Activated CD8-positive, alpha-beta T cell treated with anti-CD3 and anti-CD28 coated beads, Interleukin-2, amount 10 ng/mL, durations not matched to agents 7 days and 5 days (primary cell): Measurements from ENCODE around the gene COPZ1. TPM values are rescaled to one million over a fixed set of nuclear protein-coding genes. Genes with fewer than 3 reads are reported as not detected.
"Not testable (repeated sequence)": the region's sequence is repeated elsewhere in the genome, so short reads cannot be mapped to it uniquely, and the experiment has no call there.

Experiments used
- ATAC-seq: fragments of 150-1000 bp; cut with Tn5 transposase; one replicate; pipeline ENCODE4 v1.10.0; 2021; ENCODE audit warnings: moderate library complexity
- CTCF ChIA-PET: fragments of 350-600 bp; sonication (Branson Sonifier 250); formaldehyde crosslinking; loops from one replicate; lab custom pipeline; 2021; ENCODE audit warnings: antibody characterized with exemption; lab: Charles Lee
- POLR2A ChIA-PET: fragments of 350-600 bp; sonication (Branson Sonifier 250); formaldehyde crosslinking; loops from one replicate; lab custom pipeline; 2021; ENCODE audit warnings: antibody characterized with exemption; lab: Charles Lee
- DNase-seq: peaks from one replicate; pipeline ENCODE4 v3.0.0-alpha.2; 2020
- H3K27ac Mint-ChIP-seq: one replicate; pipeline ENCODE4 v1.8.0; 2021; ENCODE audit warnings: mild to moderate bottlenecking, mixed read lengths
- H3K27me3 Mint-ChIP-seq: one replicate; pipeline ENCODE4 v1.8.0; 2021; ENCODE audit warnings: low read depth, mixed read lengths
- H3K36me3 Mint-ChIP-seq: one replicate; pipeline ENCODE4 v1.8.0; 2021; ENCODE audit warnings: low read depth, mixed read lengths
- H3K4me1 Mint-ChIP-seq: one replicate; pipeline ENCODE4 v1.8.0; 2021; ENCODE audit warnings: low read depth, mixed read lengths
- H3K4me3 Mint-ChIP-seq: one replicate; pipeline ENCODE4 v1.8.0; 2021; ENCODE audit warnings: mild to moderate bottlenecking, mixed read lengths
- H3K9me3 Mint-ChIP-seq: one replicate; pipeline ENCODE4 v1.8.0; 2022; ENCODE audit warnings: mixed read lengths; ENCODE audit not compliant: insufficient read depth
- total RNA-seq, 2 experiments: library from RNA; stranded (reverse); gene quantifications; one replicate each; pipeline ENCODE4 v1.2.3, GENCODE V29; 2021

COPZ1 gene
- total RNA-seq, 2 experiments from 2014 or later: 105 to 112 TPM

DNA sequence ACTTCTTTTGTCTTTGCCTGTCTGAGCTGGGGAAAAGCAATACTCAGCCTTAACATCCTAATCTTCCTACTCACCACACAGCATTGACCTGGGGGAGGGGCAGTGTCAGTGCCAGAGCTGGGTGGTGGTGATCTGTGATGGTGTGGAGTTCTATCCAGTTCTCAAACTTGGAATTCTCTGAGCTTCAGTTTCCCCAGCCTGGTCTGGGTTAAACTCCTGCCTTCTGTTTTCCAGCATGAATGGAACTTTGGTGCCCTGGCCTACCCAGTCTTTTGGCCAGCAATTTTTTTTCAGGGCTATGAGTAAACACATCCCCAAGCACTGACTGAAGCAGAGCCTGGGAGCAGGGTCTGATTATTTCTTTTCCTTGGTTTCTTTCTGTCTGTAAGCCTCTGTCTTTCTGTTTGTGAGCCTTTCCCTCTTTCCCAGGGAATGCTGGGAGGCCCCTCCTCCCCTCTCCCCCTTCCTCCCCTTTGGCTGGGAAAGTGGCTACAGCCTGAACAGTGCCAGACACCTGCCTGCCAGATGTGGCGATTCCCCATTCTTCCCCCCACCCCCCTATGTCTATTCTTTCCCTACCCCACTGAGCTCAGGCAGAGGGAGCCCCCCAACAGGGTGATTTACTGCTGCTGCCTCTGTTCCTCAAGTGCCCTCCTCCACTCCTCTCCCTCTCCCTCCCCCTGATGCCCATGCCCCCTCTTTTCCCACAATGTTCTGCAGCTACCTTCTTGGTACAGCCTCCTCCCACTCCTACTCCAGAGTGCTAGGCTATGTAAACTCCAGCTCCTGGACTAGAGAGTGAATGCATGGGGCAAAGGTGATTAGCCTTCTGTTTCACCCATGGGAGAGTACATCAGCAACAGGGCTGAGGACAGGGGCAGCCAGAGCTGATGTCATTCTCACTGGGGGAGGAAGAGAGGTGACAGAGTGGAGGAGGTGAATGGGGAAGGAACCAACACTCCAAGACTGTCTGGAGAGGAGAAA lies 28.3 kb downstream of the COPZ1 start:
- Mint-ChIP-seq H3K27me3 (no peaks in the 10 kb centered on the region), H3K27ac (peak overlapping the region; percentile 35), H3K4me1 (peaks cover 25% of the 10 kb centered on the region), H3K4me3 (no peak overlapping the region), H3K9me3 (no peaks in the 10 kb centered on the region), H3K36me3 (peaks cover 35% of the 10 kb centered on the region)
- ChIA-PET CTCF (interaction anchor here (0.8 to 5.4 kb wide), 10 partner anchors 8 to 115 kb away, joined by 3 to 39 read pairs (median 5); partner anchors contain the start of gene COPZ1), POLR2A (interaction anchor here (0.6 to 0.8 kb wide), 3 partner anchors 9 to 137 kb away, joined by 3 read pairs; no protein-coding TSS in a partner anchor)
- ATAC-seq (no peak), DNase-seq (no peak)

DNA sequence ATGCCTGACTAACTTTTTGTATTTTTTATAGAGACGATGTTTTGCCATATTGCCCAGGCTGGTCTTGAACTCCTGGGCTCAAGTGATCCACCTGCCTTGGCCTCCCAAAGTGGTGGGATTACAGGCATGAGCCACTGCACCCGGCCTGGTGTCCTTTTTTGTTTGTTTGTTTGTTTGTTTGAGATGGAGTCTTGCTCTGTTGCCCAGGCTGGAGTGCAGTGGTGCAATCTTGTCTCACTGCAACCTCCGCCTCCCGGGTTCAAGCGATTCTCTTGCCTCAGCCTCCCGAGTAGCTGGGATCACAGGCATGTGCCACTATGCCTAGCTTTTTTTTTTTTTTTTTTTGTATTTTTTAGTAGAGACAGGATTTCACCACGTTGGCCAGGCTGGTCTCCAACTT lies 29.3 kb downstream of the COPZ1 start:
- ATAC-seq, H3K9me3 Mint-ChIP-seq, H3K27me3 Mint-ChIP-seq, H3K4me3 Mint-ChIP-seq, H3K27ac Mint-ChIP-seq, DNase-seq, POLR2A ChIA-PET: not testable (repeated sequence)
- peaks cover 31% of the 10 kb centered on the region for H3K36me3 Mint-ChIP-seq
- peaks cover 25% of the 10 kb centered on the region for H3K4me1 Mint-ChIP-seq
- CTCF ChIA-PET: interaction anchor here (5.4 kb wide), 1 partner anchor 18 kb away, joined by 39 read pairs; no protein-coding TSS in a partner anchor

- H3K4me3 Mint-ChIP-seq: no peak overlapping the region
- POLR2A ChIA-PET: interaction anchor here (4.3 kb wide), 1 partner anchor 75 kb away, joined by 40 read pairs; the partner anchor contains the start of genes CBX5 and HNRNPA1
- no peak overlapping the region for H3K27ac Mint-ChIP-seq
- H3K9me3 Mint-ChIP-seq: no peaks in the 10 kb centered on the region
- no peak for DNase-seq
- H3K4me1 Mint-ChIP-seq: peaks cover 25% of the 10 kb centered on the region
- ATAC-seq: no peak
- CTCF ChIA-PET: interaction anchor here (5.5 kb wide), 1 partner anchor 13 kb away, joined by 41 read pairs; no protein-coding TSS in a partner anchor
- no peaks in the 10 kb centered on the region for H3K27me3 Mint-ChIP-seq
- H3K36me3 Mint-ChIP-seq: peaks cover 23% of the 10 kb centered on the region
Measured at GRCh38 chr12:54355104-54355815, 30.3 kb downstream of the COPZ1 start.

DNA sequence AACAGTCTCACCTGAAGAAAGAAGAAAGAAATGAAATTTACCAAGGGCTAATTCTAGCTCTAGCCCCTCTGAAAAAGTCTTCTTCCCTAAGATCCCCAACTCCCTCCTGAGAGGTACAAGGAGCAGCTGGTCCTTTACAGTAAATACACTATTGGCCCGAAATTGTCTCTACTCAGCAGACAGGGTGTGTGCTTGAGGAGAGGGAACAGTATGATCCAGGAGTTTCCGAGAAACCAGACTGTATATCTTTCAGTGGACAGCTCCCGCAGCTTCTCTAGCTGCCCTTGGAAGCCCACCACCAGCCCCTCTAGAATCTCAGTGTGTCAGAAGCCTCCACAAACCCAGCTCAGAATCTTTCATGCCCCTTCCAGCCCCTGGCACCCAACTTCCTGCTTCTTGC lies 31.3 kb downstream of the COPZ1 start:
- no peaks in the 10 kb centered on the region for H3K9me3 Mint-ChIP-seq
- H3K27ac Mint-ChIP-seq: no peak overlapping the region
- no peak for DNase-seq
- ChIA-PET CTCF (interaction anchor here (0.9 to 6.4 kb wide), 5 partner anchors 12 to 62 kb away, joined by 3 to 96 read pairs (median 41); no protein-coding TSS in a partner anchor), POLR2A (interaction anchor here (4.3 kb wide), 1 partner anchor 76 kb away, joined by 40 read pairs; the partner anchor contains the start of genes CBX5 and HNRNPA1)
- no peak for ATAC-seq
- peaks cover 13% of the 10 kb centered on the region for H3K36me3 Mint-ChIP-seq
- no peak overlapping the region for H3K4me3 Mint-ChIP-seq
- peaks cover 31% of the 10 kb centered on the region for H3K4me1 Mint-ChIP-seq
- H3K27me3 Mint-ChIP-seq: no peaks in the 10 kb centered on the region

- Mint-ChIP-seq H3K36me3 (peaks cover 7% of the 10 kb centered on the region), H3K4me1 (peaks cover 25% of the 10 kb centered on the region), H3K9me3 (no peaks in the 10 kb centered on the region), H3K27ac (no peak overlapping the region), H3K4me3 (no peak overlapping the region), H3K27me3 (no peaks in the 10 kb centered on the region)
- DNase-seq (no peak), ATAC-seq (no peak)
- ChIA-PET POLR2A (interaction anchor here (0.6 to 4.3 kb wide), 2 partner anchors 76 to 1331 kb away, joined by 3 to 40 read pairs; partner anchors contain the start of genes CBX5 and HNRNPA1), CTCF (interaction anchor here (1.1 to 6.4 kb wide), 7 partner anchors 11 to 142 kb away, joined by 3 to 96 read pairs (median 28); partner anchors contain the start of gene COPZ1)
Measured at GRCh38 chr12:54356951-54357356, 32.0 kb downstream of the COPZ1 start.

GRCh38 chr12:54357506-54358190 lies 32.7 kb downstream of the COPZ1 start:
- ATAC-seq (no peak), DNase-seq (no peak)
- peak overlapping the region; percentile 62 for H3K27ac Mint-ChIP-seq
- H3K27me3 Mint-ChIP-seq: no peaks in the 10 kb centered on the region
- no peak overlapping the region for H3K4me3 Mint-ChIP-seq
- H3K9me3 Mint-ChIP-seq: no peaks in the 10 kb centered on the region
- CTCF ChIA-PET: interaction anchor here (1.1 to 6.4 kb wide), 9 partner anchors 11 to 142 kb away, joined by 3 to 96 read pairs (median 25); partner anchors contain the start of gene COPZ1
- peaks cover 2% of the 10 kb centered on the region for H3K36me3 Mint-ChIP-seq
- peaks cover 20% of the 10 kb centered on the region for H3K4me1 Mint-ChIP-seq
- POLR2A ChIA-PET: interaction anchor here (0.7 to 4.3 kb wide), 7 partner anchors 17 to 77 kb away, joined by 3 to 40 read pairs (median 3); partner anchors contain the start of genes CBX5, COPZ1 and HNRNPA1

- H3K27me3 Mint-ChIP-seq: no peaks in the 10 kb centered on the region
- no peak overlapping the region for H3K27ac Mint-ChIP-seq
- ATAC-seq (peak; percentile 53), DNase-seq (peak; percentile 77)
- H3K4me1 Mint-ChIP-seq: peaks cover 22% of the 10 kb centered on the region
- POLR2A ChIA-PET: interaction anchor here (0.7 to 4.3 kb wide), 13 partner anchors 14 to 140 kb away, joined by 3 to 40 read pairs (median 3); partner anchors contain the start of genes CBX5, COPZ1 and HNRNPA1
- no peak overlapping the region for H3K4me3 Mint-ChIP-seq
- CTCF ChIA-PET: interaction anchor here (0.9 to 6.4 kb wide), 18 partner anchors 10 to 169 kb away, joined by 3 to 96 read pairs (median 8); partner anchors contain the start of genes COPZ1, HNRNPA1 and SMUG1
- H3K9me3 Mint-ChIP-seq: no peaks in the 10 kb centered on the region
- no peaks in the 10 kb centered on the region for H3K36me3 Mint-ChIP-seq
Measured at GRCh38 chr12:54358191-54358944, 33.4 kb downstream of the COPZ1 start.

DNA sequence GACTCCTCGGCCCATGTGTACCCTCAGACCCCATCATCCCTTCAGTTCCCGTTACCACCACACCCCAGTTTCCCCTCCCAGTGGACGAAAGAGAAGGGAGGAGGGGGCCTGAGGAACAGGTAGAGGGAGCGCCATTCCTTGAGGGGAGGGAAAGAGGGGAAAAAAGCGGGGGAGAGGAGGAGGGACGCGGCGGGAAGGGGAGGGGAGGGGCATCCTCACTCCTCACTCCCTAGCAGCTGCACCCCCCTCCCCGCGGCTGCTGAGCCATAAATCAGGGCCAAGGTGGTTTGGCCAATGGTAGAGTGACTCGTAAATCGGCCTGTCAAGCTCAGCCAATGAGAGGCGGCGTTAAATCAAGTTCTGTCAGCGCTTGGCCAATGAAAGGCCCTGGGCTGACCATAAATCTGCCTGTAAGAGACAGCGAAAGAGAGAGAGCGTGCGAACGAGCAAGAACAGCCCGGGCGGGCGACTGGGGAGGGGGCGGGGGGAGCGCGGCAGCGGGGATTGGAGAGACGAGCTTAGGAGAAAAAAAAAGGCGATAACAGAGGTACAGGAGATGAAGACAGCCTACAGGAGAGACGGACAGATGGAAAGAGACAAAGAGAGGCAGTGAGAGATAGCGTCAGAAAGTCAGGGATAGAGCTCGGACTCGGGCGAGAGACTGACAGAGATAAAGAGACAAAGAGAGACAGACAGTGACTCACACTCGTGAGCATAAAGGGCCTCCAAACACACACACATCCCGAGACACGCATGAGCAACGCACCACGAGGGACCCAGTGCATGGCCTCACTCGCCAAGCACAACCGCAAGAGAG lies 34.2 kb downstream of the COPZ1 start:
- Mint-ChIP-seq H3K27ac (no peak overlapping the region), H3K9me3 (no peaks in the 10 kb centered on the region), H3K4me3 (no peak overlapping the region), H3K36me3 (no peaks in the 10 kb centered on the region), H3K4me1 (peaks cover 30% of the 10 kb centered on the region), H3K27me3 (no peaks in the 10 kb centered on the region)
- ATAC-seq: peak; percentile 96
- peak; percentile 98 for DNase-seq
- POLR2A ChIA-PET: interaction anchor here (0.6 to 4.3 kb wide), 11 partner anchors 14 to 139 kb away, joined by 3 to 40 read pairs (median 5); partner anchors contain the start of genes CBX5, COPZ1 and HNRNPA1
- CTCF ChIA-PET: interaction anchor here (0.7 to 6.4 kb wide), 21 partner anchors 9 to 170 kb away, joined by 3 to 96 read pairs (median 6); partner anchors contain the start of genes COPZ1, HNRNPA1 and SMUG1

- no peaks in the 10 kb centered on the region for H3K36me3 Mint-ChIP-seq
- no peak overlapping the region for H3K27ac Mint-ChIP-seq
- peaks cover 37% of the 10 kb centered on the region for H3K4me1 Mint-ChIP-seq
- no peak for ATAC-seq
- no peak for DNase-seq
- no peaks in the 10 kb centered on the region for H3K9me3 Mint-ChIP-seq
- no peak overlapping the region for H3K4me3 Mint-ChIP-seq
- POLR2A ChIA-PET: interaction anchor here (0.6 to 4.3 kb wide), 6 partner anchors 15 to 81 kb away, joined by 3 to 40 read pairs (median 4); partner anchors contain the start of genes CBX5, COPZ1 and HNRNPA1
- no peaks in the 10 kb centered on the region for H3K27me3 Mint-ChIP-seq
- CTCF ChIA-PET: interaction anchor here (0.9 to 6.4 kb wide), 22 partner anchors 8 to 171 kb away, joined by 3 to 96 read pairs (median 6); partner anchors contain the start of genes COPZ1, HNRNPA1 and SMUG1
Measured at GRCh38 chr12:54359762-54360351, 34.9 kb downstream of the COPZ1 start.
